Measurements from ENCODE around the gene COL4A4.

The COL4A4 gene

GRCh38 chr2:227010433-227010832, 153.6 kb downstream of the COL4A4 start:
- H3K36me3 ChIP-seq (ENCODE audit: insufficient read depth, low read length): no peaks in the 10 kb centered on the region
- ATAC-seq (ENCODE audit: insufficient read depth, low read depth) (no peak), DNase-seq (no peak)
- H3K4me3 ChIP-seq (ENCODE audit: low read depth in 1 of 2, low read length in 2 of 2): no peak overlapping the region
- H3K27me3 ChIP-seq (ENCODE audit: insufficient read depth, low read length, poor library complexity): no peaks in the 10 kb centered on the region
- H3K27ac ChIP-seq (ENCODE audit: low read length): no peak overlapping the region
- H4K20me1 ChIP-seq (ENCODE audit: insufficient read depth, low read length): no peaks in the 10 kb centered on the region
- no peaks in the 10 kb centered on the region for H3K79me2 ChIP-seq (ENCODE audit: insufficient read depth, low read length)
- H3K9ac ChIP-seq (ENCODE audit: low read depth, low read length): no peak overlapping the region
- no peak overlapping the region for H2AFZ ChIP-seq (ENCODE audit: low read depth, low read length)
- H3K9me3 ChIP-seq (ENCODE audit: insufficient read depth, low read length, severe bottlenecking): no peaks in the 10 kb centered on the region
- H3K4me2 ChIP-seq (ENCODE audit: insufficient read depth, low read length): no peak overlapping the region
- TF ChIP-seq CTCF (IDR thresholded peaks at IDR 0.05; ENCODE audit: borderline replicate concordance, extremely low read depth, low read length, poor library complexity, severe bottlenecking) (no peak), EZH2 (IDR thresholded peaks at IDR 0.05; ENCODE audit: borderline replicate concordance, low read depth, low read length, severe bottlenecking) (no peak)
- H3K4me1 ChIP-seq (ENCODE audit: insufficient read depth, low read length): no peaks in the 10 kb centered on the region

GRCh38 chr2:227007940-227008339, 156.1 kb downstream of the COL4A4 start:
- no peak overlapping the region for H2AFZ ChIP-seq (ENCODE audit: low read depth, low read length)
- no peak overlapping the region for H3K9ac ChIP-seq (ENCODE audit: low read depth, low read length)
- ATAC-seq (ENCODE audit: insufficient read depth, low read depth) (no peak), DNase-seq (no peak)
- H3K27me3 ChIP-seq (ENCODE audit: insufficient read depth, low read length, poor library complexity): no peaks in the 10 kb centered on the region
- no peak overlapping the region for H3K4me3 ChIP-seq (ENCODE audit: low read depth in 1 of 2, low read length in 2 of 2)
- no peaks in the 10 kb centered on the region for H3K9me3 ChIP-seq (ENCODE audit: insufficient read depth, low read length, severe bottlenecking)
- H3K27ac ChIP-seq (ENCODE audit: low read length): no peak overlapping the region
- no peak for TF ChIP-seq EZH2 (IDR thresholded peaks at IDR 0.05; ENCODE audit: borderline replicate concordance, low read depth, low read length, severe bottlenecking)
- no peak for TF ChIP-seq CTCF (IDR thresholded peaks at IDR 0.05; ENCODE audit: borderline replicate concordance, extremely low read depth, low read length, poor library complexity, severe bottlenecking)
- no peak overlapping the region for H3K4me2 ChIP-seq (ENCODE audit: insufficient read depth, low read length)
- H3K79me2 ChIP-seq (ENCODE audit: insufficient read depth, low read length): no peaks in the 10 kb centered on the region
- no peaks in the 10 kb centered on the region for H3K4me1 ChIP-seq (ENCODE audit: insufficient read depth, low read length)
- no peaks in the 10 kb centered on the region for H4K20me1 ChIP-seq (ENCODE audit: insufficient read depth, low read length)
- no peaks in the 10 kb centered on the region for H3K36me3 ChIP-seq (ENCODE audit: insufficient read depth, low read length)

GRCh38 chr2:227007148-227007547, 156.9 kb downstream of the COL4A4 start:
- TF ChIP-seq CTCF (IDR thresholded peaks at IDR 0.05; ENCODE audit: borderline replicate concordance, extremely low read depth, low read length, poor library complexity, severe bottlenecking) (no peak), EZH2 (IDR thresholded peaks at IDR 0.05; ENCODE audit: borderline replicate concordance, low read depth, low read length, severe bottlenecking) (no peak)
- H2AFZ ChIP-seq (ENCODE audit: low read depth, low read length): no peak overlapping the region
- H4K20me1 ChIP-seq (ENCODE audit: insufficient read depth, low read length): no peaks in the 10 kb centered on the region
- H3K4me2 ChIP-seq (ENCODE audit: insufficient read depth, low read length): no peak overlapping the region
- H3K9me3 ChIP-seq (ENCODE audit: insufficient read depth, low read length, severe bottlenecking): no peaks in the 10 kb centered on the region
- no peaks in the 10 kb centered on the region for H3K4me1 ChIP-seq (ENCODE audit: insufficient read depth, low read length)
- no peaks in the 10 kb centered on the region for H3K27me3 ChIP-seq (ENCODE audit: insufficient read depth, low read length, poor library complexity)
- no peaks in the 10 kb centered on the region for H3K79me2 ChIP-seq (ENCODE audit: insufficient read depth, low read length)
- no peaks in the 10 kb centered on the region for H3K36me3 ChIP-seq (ENCODE audit: insufficient read depth, low read length)
- ATAC-seq (ENCODE audit: insufficient read depth, low read depth) (no peak), DNase-seq (no peak)
- no peak overlapping the region for H3K9ac ChIP-seq (ENCODE audit: low read depth, low read length)
- H3K4me3 ChIP-seq (ENCODE audit: low read depth in 1 of 2, low read length in 2 of 2): no peak overlapping the region
- H3K27ac ChIP-seq (ENCODE audit: low read length): no peak overlapping the region

Measured in DND-41 (cell line).